Fibroblast of upper back skin (primary cell): ENCODE measurements around the gene IGSF9.

Source experiments
- DNase-seq: peaks from one replicate; pipeline ENCODE4 v3.0.0-alpha.2; 2013

Gene IGSF9

DNA sequence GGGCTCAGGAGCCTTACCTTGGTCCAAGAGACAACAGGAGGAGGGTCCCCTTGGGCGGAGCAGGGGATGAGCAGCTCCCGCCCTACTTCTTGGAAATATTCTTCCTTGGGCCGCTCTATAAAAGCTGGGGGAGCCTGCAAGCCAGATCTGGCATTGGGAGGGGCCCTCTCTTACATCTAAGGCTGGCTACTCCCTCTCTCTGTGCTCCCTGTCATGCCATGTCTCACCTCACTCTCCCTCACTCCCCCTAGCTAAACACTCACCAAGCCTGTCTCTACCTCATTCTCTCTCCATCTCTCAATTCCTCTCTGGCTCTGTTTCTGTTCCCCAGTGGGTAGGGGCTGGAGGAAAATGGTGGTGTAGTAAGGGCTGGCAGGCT is 13.6 kb downstream of the IGSF9 start:
- no peak for DNase-seq

DNA sequence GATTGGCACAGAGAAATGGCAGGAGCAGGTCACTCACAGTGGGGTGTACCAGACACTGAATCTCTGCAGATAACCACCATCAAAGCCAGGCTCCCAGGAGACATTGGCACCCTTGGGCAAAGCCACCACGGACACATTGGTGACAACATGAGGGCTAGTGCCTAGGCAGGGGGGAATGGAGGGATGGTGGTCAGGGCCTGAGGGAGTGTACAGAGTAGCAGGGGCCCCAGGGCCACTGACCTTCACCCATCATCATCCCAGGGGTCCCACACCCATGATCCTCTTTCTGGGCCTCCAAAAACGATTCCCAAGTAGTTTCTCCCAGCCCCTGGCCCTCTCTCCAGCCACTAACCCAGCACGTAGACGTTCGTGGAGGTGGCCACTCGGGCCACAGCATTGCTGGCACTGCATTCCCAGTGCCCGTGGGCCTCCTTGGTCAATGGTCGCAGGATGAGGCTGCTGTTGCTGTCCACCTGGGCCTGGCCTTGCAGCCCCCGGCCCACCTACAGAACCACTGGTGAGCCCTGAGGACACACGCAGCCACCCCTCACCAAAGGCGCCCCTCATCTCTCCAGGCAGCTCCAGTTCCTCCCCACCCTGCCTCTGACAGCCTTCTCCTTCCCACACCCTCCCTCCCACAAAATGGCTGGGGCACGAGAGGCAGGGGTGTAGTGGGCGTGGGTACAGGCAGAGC is 14.2 kb downstream of the IGSF9 start:
- no peak for DNase-seq

DNA sequence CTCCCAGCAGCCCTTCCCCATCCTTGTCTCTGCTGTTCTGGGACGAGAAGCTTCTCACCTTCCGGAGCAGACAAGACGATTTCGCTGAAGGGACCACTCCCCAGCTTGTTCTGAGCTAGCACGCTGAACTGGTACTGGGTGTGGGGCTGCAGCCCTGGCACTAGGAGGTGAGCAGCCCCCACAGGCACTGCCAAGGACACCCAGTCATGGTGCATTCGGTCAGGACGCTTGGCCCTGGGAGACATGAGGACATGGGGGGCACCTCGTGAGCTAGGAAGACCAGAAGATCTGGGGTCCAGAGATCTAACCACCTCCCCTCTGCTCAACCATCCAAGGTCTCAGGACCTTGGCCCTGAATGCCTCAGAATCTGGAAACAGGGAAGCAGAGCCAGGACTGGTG is 14.8 kb downstream of the IGSF9 start:
- no peak for DNase-seq

DNA sequence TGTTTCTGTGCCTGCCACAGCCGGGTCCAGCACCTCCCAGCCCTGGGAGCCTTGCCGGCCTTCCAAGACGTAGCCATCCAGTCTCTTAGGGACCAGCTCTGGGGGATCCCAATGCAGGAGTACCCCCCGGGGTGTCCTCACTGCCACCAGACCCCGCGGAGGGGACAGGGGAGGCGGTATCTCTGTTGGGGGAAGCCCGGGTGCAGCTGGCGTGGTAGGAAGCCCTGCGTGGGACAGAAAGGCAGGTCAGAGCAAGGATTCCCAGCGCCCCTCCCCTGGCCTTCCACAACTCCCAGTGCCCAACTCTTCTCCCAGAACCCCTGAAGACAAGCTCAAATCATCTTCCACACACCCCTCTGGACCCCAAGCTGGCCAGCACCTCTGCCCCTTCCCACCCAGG is 15.2 kb downstream of the IGSF9 start:
- no peak for DNase-seq

DNA sequence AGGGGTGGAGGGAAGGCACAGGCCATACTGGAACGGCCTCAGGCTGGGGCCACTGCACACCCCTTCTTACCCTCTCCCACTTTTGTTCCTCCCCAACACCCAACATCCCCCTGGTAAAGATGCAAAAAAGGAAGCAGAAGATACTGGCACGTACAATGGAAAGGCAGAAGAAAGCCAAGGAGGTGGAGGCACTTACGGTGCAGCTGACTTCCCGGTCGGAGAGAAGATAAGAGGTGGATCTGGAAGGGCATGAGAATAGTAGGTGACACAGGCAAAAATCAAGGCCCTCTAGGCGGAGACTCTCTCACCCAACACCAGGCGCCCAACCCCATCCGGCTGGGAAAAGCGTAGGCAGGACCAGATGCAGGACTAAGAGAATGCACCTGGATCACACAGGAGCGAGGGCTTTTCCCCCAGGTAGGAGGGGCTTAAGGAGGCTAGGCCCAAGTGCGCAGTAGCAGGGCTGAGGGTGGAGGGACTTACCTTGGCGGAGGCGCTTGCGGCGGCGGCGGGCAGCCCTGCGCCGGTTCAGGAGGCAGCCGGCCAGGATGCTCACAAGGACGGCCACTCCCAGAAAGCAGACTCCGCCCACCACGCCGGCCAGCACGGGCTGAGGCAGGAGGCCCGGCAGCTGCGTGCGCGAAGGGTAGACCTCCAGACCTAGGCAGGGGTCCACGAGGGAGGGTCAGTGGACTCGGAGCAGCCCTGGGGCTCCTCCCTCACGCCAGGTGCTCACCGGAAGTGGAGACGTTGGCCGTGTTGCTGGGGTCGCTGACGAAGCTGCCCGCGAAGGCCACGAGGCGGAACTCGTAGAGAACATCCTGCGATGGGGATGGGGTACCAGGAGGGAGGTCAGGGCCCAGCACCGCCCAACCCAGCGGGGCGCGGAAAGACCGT is 16.0 kb downstream of the IGSF9 start:
- no peak for DNase-seq

DNA sequence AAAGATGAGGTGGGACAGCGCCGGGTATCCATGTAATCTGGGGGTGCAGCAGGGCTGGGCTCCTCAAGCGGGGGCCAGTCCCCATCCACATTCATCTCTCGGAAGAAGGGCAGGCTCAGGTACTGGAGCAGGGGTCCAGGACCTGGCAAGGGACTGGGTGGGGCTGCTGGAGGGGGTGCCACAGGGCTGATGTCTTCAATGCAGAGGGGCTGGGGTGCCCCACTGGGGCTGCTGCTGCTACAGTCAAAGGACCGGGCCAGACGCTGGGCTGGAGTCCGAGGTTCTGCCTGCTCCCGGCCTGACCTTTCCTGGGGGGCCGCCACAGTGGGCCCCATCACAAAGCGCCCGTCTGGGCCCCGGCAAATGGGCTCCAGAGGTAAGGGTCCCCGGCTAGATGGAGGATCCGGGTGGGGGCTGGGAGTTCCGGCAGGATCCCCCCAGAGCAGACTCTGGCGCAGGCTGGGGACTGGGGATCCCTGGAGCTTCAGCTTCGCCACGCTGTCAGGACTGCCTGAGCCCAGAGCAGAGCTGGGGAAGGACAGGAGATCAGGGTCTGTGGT is 16.8 kb downstream of the IGSF9 start:
- no peak for DNase-seq

DNA sequence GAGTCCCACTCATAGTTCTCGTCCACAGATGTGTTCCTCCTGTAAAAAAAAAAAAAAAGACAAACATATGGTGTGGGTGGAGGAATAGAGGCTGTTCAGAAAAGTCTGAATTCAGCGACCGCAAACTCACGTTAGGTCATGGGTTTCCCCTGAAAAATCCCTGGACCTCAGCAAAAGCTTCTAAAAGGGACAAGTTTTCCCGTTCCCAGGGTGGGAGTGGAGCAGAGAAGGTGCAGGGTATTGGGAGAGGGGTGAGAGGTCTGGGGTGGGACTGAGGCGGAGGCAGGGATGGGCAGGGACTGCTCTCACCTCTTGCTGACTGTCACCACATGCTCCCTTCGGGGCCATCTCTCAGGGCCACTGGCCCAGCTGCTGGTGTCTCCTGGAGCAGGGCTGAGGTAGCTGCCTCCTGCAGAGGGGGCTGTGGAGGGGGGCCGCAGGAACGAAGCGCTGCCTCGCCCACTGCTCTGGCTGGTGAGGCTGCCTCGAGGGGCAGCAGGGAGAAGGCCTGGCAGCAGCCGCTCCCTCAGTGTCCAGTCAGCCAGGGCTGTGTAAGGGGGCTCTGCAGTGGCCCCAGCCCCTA is 17.5 kb downstream of the IGSF9 start:
- DNase-seq: no peak

DNA sequence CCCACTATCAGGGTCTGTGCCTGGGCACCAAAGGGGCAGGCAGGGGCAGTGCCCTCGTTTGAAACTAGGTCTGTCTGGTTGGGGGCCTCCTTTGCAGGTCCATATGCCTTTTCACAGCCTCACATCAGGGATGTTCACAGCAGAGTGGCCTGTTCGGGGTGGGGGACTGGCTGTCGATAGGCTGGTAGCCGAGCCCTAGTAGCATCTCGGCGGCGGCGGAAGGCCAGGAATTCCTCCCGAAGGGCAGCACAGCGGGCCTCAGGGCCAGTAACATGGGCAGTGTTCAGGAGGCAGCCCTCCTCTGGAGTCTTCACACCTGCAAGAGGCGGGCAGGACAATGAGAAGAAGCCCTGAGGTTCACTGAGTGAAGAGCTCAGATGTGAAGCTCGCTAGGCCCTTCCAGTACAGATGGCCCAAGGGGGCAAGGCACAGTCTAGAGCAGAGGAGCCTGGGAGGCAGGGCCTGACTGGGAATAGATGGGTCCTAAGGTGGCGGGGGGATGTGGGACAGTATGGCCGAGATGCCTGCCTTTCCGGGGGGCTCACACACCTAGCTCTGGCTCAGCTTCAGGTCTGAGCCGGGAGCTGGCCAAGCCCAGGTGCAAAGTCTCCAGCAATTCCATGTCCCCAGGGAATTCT is 18.1 kb downstream of the IGSF9 start:
- DNase-seq: no peak

DNA sequence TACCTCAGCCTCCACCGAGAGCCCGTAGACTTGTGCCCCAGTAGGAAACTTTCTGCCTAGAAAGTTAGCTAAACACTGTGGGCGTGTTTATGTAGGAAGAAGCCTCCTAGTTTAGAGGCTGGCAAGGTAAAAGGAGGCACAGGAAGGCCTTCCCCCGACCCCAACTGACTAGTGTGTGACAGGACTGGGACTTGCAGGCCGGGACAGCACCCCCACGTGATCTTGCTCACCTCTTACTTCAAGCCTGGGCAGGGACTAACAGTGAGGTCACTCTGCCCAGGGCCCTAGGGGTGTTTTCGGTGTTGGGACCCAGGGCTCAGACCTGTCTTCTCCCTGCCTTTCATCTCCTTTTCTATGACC is 19.7 kb downstream of the IGSF9 start:
- no peak for DNase-seq

DNA sequence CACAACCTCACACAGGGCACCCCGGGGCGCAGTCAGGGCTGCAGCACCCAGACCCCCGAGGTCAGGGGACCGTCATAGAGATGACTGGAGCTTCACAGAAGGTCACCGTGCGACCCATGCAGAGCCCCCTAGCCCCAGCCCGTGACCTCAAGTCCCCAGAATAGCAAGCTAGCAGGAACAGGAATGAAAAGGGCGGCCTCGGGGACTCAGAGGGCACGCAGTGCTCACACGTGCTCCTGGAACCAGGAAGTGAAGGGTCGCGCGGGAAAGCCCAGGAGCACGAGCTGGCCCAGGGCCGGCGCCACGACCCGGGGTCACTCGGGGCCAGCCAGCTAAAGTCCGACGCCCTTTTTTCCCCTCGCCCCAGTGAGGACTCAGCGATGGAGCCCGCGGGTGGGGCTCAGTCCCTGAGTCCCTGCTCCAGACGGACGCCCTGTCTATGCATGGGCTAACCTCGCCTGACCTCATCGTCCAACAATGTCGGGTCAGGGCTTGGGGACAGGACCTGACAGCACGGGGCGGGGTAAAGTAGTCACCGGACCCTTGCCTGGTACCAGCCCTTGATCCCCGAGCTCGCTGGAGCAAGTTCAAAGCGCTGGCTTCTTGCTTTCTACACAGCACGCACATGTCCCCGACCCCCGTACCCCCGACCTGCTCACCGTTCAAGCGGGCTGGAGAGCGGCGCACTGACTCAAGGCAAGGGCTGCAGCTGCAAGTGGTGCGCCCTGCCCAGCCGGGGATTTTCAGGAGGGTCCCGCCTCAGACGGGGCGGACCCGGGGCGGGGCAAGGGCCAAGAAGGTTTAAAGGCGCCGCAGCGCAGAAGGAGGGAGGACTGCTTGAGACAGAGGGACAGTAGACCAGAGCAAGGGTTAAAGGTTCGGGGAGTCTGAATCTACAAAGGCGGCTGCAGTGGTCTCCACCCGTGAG is 20.4 kb downstream of the IGSF9 start, which contains the start of gene TAGLN2:
Gene TAGLN2, minus strand, starts transcription at position 717 of the 928 bp plus-strand sequence. CDS start 4,998 bp downstream, outside the sequence.
- peak; percentile 92 for DNase-seq

DNA sequence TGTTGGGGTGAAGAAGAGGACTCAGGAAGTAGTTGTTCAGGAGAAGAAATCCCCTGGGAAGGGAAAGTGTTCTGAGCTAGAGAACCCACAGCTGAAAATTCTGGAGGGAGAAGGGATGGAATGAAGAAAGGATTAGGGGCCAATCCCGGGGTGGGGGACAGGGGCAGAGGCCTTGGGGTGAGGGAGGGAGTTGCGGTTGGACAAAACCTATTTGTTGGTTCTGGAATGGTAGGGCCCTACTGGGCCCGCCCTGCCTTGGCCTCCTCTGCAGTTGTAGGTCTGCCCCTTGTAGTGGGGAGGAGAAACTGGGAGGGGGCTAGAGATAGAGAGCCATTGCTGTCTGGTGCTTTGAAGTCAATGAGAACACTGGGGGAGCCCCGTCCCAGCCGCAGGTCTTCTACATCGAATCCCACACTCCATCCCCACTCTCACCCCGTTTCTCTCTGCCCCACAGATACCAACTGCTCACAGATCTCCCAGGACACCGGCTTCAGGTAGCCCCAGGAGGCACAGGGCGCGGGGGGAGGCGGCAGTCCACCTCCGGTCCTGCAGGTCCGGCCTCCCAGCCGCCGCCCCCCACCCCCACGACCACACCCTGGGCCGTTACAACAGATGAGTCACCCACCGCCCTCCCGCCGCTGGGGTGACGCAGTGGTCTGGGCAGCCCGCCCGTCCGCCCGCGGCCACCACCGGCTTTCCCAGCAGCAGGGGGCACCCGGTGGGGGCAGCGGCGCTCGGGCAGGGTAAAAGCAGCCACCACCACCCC is 21.2 kb downstream of the IGSF9 start:
- peak; percentile 87 for DNase-seq

DNA sequence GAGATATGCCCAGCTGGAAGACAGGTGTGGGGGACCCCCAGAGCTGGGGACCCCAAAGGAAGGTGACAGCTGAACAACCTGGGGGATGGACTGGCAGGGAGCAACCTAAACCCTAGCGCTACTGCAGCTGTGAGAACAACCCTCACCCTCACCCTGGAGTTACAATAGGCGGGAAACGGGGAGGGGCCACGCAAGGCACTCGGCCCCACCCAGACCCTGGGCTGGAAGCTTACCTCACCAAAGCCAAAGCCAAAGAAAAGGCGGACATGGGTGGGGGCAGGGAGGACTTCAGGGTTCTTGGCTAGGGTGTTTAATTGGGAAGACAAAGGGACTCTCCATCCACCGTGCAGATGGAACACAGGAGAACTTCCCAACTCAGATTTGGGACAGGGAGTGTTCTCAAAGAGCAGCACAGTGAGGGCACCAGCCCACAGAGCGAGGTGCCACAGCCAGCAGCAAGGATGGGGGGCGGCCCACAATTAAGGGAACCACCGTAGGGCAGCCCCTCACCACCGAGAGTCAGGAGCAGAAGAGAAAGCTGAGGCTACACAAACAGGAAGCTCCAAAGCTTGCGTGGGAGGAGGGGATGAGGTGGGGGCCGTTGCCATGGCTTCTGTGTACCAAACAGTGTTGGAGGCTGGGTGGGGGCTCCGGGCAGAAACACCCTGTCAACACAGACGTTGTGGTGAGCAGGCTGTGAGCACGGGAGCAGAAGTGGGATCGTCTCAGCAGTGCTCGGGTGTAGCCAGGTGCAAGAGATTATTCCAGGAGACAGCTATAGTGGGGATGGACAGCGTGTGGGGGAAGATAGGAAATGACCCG is 22.0 kb downstream of the IGSF9 start:
- peak; percentile 72 for DNase-seq

DNA sequence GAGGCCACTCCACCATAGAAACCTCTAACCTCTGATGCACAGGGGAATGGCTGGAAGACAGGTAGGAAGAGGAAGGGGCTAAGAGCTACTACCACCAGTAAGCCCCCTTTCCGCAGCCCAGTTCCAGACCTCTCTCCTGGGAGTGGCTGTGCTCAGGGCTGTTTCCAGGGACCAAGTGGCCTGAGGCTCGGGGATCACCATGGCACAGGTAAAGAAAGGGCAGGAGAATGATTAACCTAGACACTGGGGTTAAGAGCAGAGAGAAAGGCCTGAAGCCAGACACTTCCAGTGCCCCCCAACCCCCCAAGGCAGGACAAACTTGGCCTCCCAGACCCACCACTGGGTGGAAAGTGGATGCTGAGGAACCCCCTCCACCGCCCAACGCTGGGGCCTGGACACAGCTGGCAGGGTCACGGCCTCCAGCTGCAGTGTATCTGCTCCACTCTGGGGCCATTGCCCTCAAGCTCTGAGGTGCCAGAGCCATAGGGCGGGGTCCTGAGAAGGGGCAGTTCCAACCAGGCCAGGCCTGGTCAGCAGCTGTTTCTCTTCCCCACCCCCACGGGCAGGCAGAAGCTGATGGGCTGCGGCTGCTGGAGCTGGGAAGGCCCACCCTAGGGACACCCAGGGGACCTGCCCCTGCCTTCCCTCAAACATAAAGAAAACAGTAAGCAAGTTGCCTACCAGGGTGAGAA is 22.8 kb downstream of the IGSF9 start:
- no peak for DNase-seq

DNA sequence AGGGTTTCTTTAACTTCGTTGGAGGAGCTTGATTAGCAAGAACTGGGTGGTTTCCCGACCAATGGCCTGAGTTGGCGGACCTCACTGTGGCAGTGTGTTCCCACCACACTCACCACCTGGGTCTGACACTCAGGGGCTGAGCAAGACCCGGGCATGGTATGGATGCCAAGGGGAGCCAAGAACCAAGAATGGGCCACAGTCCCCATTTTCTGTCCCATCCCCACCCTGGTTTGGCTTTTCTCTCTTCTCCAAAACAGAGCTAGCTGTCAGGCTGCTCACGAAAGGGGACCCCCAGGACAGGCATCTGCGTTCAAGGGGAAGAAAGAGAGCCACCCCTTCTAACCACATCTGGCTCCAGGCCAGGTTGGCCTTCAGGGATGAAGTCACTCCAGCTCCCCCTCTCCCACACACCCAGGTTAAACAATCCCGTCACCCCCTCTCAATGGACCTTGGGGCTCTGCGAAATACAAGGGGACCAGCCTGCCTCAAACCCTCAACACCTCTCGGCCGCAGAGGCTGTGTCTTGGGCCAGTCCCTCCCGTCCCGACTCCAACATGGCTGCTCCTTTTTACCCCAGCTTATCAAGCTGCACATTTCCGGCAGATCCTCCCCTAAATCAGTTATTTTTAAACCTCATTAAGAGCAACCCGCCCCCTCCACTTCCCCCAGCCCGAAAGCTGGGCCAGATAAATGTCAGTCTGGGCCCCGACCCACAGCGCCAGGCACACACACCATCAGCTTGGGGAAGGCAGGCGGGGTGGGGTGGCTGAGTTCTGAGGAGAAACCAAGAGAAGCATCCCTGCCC is 23.5 kb downstream of the IGSF9 start:
- DNase-seq: peak; percentile 18

DNA sequence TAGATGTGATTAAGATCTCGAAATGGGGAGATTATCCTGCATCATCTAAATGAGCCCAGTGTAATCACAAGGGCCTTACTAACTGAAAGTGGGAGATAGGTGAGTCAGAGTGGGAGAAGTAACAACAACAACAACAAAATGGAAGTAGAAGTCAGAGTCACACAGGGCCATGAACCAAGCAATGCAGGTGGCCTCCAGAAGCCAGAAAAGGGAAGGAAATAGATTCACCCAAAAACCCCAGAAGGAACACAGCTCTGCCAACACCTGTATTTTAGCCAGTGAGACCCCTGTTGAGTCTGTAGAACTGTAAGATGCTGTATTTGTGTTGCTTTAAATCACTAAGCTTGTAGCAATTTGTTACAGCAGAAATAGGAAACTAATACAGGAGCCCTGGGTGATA is 24.2 kb downstream of the IGSF9 start:
- DNase-seq: no peak

DNA sequence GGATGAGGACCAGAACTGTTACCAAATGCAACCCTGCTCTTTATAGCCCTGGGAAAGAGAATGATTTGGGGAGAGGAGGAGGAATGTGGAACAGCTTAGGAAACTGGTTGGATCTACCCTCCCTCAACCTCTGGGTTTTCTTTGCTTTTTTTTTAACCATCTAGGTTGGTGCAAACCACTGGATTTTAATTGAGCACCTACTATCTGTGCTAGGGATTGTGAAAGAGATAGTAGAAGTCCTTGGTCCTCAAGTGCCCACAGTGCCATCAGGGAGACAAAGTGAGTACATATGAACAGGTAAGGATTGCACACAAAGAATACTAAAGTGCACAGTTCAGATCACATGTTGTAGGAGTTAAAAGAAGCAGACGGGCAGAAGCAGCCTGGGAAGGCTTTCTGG is 24.8 kb downstream of the IGSF9 start:
- DNase-seq: no peak

DNA sequence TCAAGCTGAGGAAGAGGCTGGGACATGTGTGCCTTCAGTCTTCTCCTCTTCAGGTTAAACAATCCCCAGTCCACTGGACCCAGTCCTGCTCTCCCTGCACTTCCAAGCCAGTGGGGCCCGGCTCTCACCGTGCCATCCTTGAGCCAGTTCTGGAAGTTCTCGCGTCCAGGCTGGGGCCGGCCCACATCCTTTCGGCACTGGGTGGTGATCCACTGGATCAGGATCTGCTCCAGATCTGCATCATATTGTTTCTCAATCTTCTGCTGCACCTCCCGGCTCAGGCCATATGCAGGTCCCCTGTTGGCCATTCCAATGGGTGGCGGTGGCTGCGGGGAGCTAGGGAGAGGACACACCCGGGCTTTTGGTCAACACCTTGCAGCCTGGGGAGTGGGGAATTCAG is 25.2 kb downstream of the IGSF9 start:
- no peak for DNase-seq

DNA sequence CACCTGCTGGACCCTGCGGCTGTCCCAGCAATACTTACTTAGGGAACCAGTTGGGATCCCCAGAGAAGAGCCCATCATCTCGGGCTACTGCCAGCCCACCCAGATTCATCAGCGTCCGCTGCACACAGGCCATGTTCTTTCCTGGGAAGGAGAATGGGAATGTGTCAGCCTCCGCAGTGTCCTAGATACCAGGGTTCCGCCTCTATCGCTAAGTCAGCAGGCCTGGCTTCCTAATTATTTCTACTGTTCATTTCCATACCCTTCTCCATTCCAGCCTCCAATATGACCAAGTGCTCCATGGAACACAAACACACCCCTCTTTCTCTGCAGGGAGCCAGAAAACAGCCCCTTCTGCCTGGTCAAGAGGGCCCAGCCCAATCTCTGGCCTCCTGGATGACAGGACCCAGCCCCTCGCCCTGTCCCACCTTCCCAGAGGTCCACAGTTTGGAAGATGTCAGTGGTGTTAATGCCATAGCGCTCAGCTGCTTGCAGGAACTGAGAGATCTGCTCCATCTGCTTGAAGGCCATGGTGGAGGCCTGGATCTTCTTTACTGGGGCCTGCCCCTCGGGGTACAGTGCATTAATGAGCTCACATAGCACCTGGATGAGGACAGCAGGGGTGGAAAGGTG is 26.1 kb downstream of the IGSF9 start:
- no peak for DNase-seq
